Common myeloid progenitor, CD34-positive (primary cell): ENCODE results near the gene MPZL3.

Experiments
- CTCF ChIA-PET: fragments of 350-600 bp; sonication (Branson Sonifier 250); formaldehyde crosslinking; loops from one replicate; lab custom pipeline; 2021; ENCODE audit warnings: antibody characterized with exemption; lab: Charles Lee
- POLR2A ChIA-PET: fragments of 350-600 bp; sonication (Branson Sonifier 250); formaldehyde crosslinking; loops from one replicate; lab custom pipeline; 2021; ENCODE audit warnings: antibody characterized with exemption; lab: Charles Lee
- DNase-seq, 3 donors: peaks; one replicate each; pipeline versions ENCODE4 v3.0.0 to v3.0.0-alpha.2; 2013
- H3K27ac ChIP-seq, 2 experiments: 1 replicate in 1 of 2; 2 replicates in 1 of 2; pipeline ENCODE4 v1.7.0; 2013; ENCODE audit warnings: inconsistent platforms in 2 of 2, low read length in 2 of 2, mild to moderate bottlenecking in 2 of 2, low read depth in 1 of 2, moderate library complexity in 1 of 2; ENCODE audit not compliant: severe bottlenecking in 2 of 2, insufficient read depth in 1 of 2, poor library complexity in 1 of 2
- H3K27me3 ChIP-seq, 5 experiments: replicated peaks in 2 of 5; 1 replicate in 3 of 5; 2 replicates in 2 of 5; pipeline versions ENCODE4 v1.6.1 to v1.7.0; 2013; ENCODE audit warnings: low read length in 4 of 5, mild to moderate bottlenecking in 2 of 5, moderate library complexity in 2 of 5, inconsistent platforms in 1 of 5; ENCODE audit not compliant: insufficient read depth in 5 of 5, control insufficient read depth in 4 of 5
- H3K36me3 ChIP-seq, 4 experiments: 1 replicate in 2 of 4; 2 replicates in 2 of 4; pipeline versions ENCODE4 v1.6.1 to v1.7.0; 2013; ENCODE audit warnings: low read length in 3 of 4, control low read depth in 1 of 4, mild to moderate bottlenecking in 1 of 4; ENCODE audit not compliant: control insufficient read depth in 4 of 4, insufficient read depth in 4 of 4
- H3K4me1 ChIP-seq, 4 experiments: 1 replicate in 3 of 4; 2 replicates in 1 of 4; pipeline versions ENCODE4 v1.6.1 to v1.7.1; 2013; ENCODE audit warnings: low read length in 3 of 4, mild to moderate bottlenecking in 3 of 4, control low read depth in 1 of 4, inconsistent platforms in 1 of 4, moderate library complexity in 1 of 4; ENCODE audit not compliant: control insufficient read depth in 4 of 4, insufficient read depth in 4 of 4; ENCODE audit errors: control extremely low read depth in 1 of 4
- H3K4me3 ChIP-seq, 7 experiments: 1 replicate in 4 of 7; 2 replicates in 3 of 7; pipeline versions ENCODE4 v1.5.1 to v1.7.0; 2013; ENCODE audit warnings: mild to moderate bottlenecking in 7 of 7, low read length in 6 of 7, moderate library complexity in 6 of 7, inconsistent platforms in 2 of 7, low read depth in 2 of 7, control low read depth in 1 of 7; ENCODE audit not compliant: insufficient read depth in 4 of 7, control insufficient read depth in 1 of 7; ENCODE audit errors: extremely low read depth in 1 of 7
- H3K9me3 ChIP-seq, 5 experiments: 1 replicate in 4 of 5; 2 replicates in 1 of 5; pipeline versions ENCODE4 v1.6.1 to v1.7.1; 2013; ENCODE audit warnings: low read length in 4 of 5, mild to moderate bottlenecking in 2 of 5, inconsistent platforms in 1 of 5, low read depth in 1 of 5, moderate library complexity in 1 of 5; ENCODE audit not compliant: control insufficient read depth in 4 of 5, insufficient read depth in 2 of 5; ENCODE audit errors: control extremely low read depth in 1 of 5
- WGBS: methylation state at CpG from one replicate; pipeline ENCODE4 v1.1.5; 2013; ENCODE audit not compliant: insufficient coverage; 5-methylcytosine and 5-hydroxymethylcytosine counted together

MPZL3 gene

GRCh38 chr11:118212781-118213191, 39.4 kb downstream of the MPZL3 start:
- Histone ChIP-seq H3K9me3 (no peaks in the 10 kb centered on the region), H3K27ac (no peak overlapping the region), H3K27me3 (no peaks in the 10 kb centered on the region), H3K4me3 (peak overlapping the region in 2 of 7 experiments; percentile 2 to 25), H3K36me3 (peaks cover 0 to 25% (median 4%) of the 10 kb centered on the region in 4 experiments), H3K4me1 (peaks cover 41 to 63% (median 62%) of the 10 kb centered on the region in 4 experiments)
- DNase-seq: peak in 2 of 3 donors; percentile 39 to 50
- 46% methylated on average over 2 of the region's 2 CpGs for WGBS
- POLR2A ChIA-PET: interaction anchor here (1.2 kb wide), 1 partner anchor 11 kb away, joined by 3 read pairs; no protein-coding TSS in a partner anchor
- CTCF ChIA-PET: interaction anchor here (0.9 to 7.1 kb wide), 7 partner anchors 10 to 83 kb away, joined by 3 to 42 read pairs (median 7); partner anchors contain the start of gene JAML

- H3K4me3 ChIP-seq: peak overlapping the region in 1 of 7 experiments; percentile 25
- DNase-seq: no peak
- WGBS: 91% methylated on average over 6 of the region's 7 CpGs
- H3K4me1 ChIP-seq: peaks cover 37 to 58% (median 56%) of the 10 kb centered on the region in 4 experiments
- ChIA-PET CTCF (interaction anchor here (1.0 to 7.1 kb wide), 11 partner anchors 10 to 83 kb away, joined by 3 to 42 read pairs (median 4); partner anchors contain the start of genes JAML and MPZL2), POLR2A (no interaction called here)
- no peak overlapping the region for H3K27ac ChIP-seq
- H3K9me3 ChIP-seq: no peaks in the 10 kb centered on the region
- H3K36me3 ChIP-seq: peaks cover 0 to 25% (median 4%) of the 10 kb centered on the region in 4 experiments
- no peaks in the 10 kb centered on the region for H3K27me3 ChIP-seq
Measured at GRCh38 chr11:118212131-118212725, 39.9 kb downstream of the MPZL3 start.

- Histone ChIP-seq H3K27me3 (no peaks in the 10 kb centered on the region), H3K4me3 (no peak overlapping the region), H3K27ac (no peak overlapping the region), H3K4me1 (peaks cover 37 to 57% (median 55%) of the 10 kb centered on the region in 4 experiments), H3K36me3 (peaks cover 0 to 25% (median 4%) of the 10 kb centered on the region in 4 experiments), H3K9me3 (no peaks in the 10 kb centered on the region)
- WGBS: no CpG with 5 or more reads among the region's 6 CpGs
- no peak for DNase-seq
- CTCF ChIA-PET: interaction anchor here (1.0 to 7.1 kb wide), 10 partner anchors 8 to 85 kb away, joined by 3 to 42 read pairs (median 4); partner anchors contain the start of genes JAML and MPZL2
- POLR2A ChIA-PET: no interaction called here
Measured at GRCh38 chr11:118211006-118211405, 41.2 kb downstream of the MPZL3 start.

- no peak overlapping the region for H3K4me3 ChIP-seq
- H3K27ac ChIP-seq: no peak overlapping the region
- H3K9me3 ChIP-seq: no peaks in the 10 kb centered on the region
- no peaks in the 10 kb centered on the region for H3K27me3 ChIP-seq
- peaks cover 0 to 29% (median 8%) of the 10 kb centered on the region in 4 experiments for H3K36me3 ChIP-seq
- WGBS: 97% methylated on average over 7 of the region's 7 CpGs
- DNase-seq: no peak
- POLR2A ChIA-PET: no interaction called here
- peaks cover 33 to 52% (median 49%) of the 10 kb centered on the region in 4 experiments for H3K4me1 ChIP-seq
- CTCF ChIA-PET: interaction anchor here (1.5 to 7.1 kb wide), 4 partner anchors 12 to 85 kb away, joined by 4 to 42 read pairs (median 10); partner anchors contain the start of gene JAML
Measured at GRCh38 chr11:118210323-118210722, 41.8 kb downstream of the MPZL3 start.

- ChIA-PET POLR2A (no interaction called here), CTCF (interaction anchor here (0.9 to 3.7 kb wide), 8 partner anchors 9 to 82 kb away, joined by 3 to 14 read pairs (median 4); no protein-coding TSS in a partner anchor)
- Histone ChIP-seq H3K36me3 (peaks cover 0 to 40% (median 9%) of the 10 kb centered on the region in 4 experiments), H3K27ac (no peak overlapping the region), H3K4me3 (no peak overlapping the region), H3K4me1 (peaks cover 25 to 39% (median 37%) of the 10 kb centered on the region in 4 experiments), H3K9me3 (no peaks in the 10 kb centered on the region), H3K27me3 (no peaks in the 10 kb centered on the region)
- DNase-seq: no peak
- 100% methylated on average over 2 of the region's 3 CpGs for WGBS
Measured at GRCh38 chr11:118209033-118209432, 43.1 kb downstream of the MPZL3 start.

- no CpG with 5 or more reads among the region's 2 CpGs for WGBS
- Histone ChIP-seq H3K27me3 (no peaks in the 10 kb centered on the region), H3K36me3 (peaks cover 0 to 53% (median 12%) of the 10 kb centered on the region in 4 experiments), H3K4me1 (peaks cover 13 to 28% (median 25%) of the 10 kb centered on the region in 4 experiments), H3K27ac (no peak overlapping the region), H3K4me3 (no peak overlapping the region), H3K9me3 (no peaks in the 10 kb centered on the region)
- ChIA-PET CTCF (interaction anchor here (3.7 kb wide), 1 partner anchor 9 kb away, joined by 14 read pairs; no protein-coding TSS in a partner anchor), POLR2A (no interaction called here)
- DNase-seq: no peak
Measured at GRCh38 chr11:118207079-118207478, 45.1 kb downstream of the MPZL3 start.
